ENCODE results near the gene TRAM2.

Gene TRAM2

GRCh38 chr6:52474173-52474572 is 102.7 kb downstream of the TRAM2 start:
- no peak for TF ChIP-seq CREB1 (IDR thresholded peaks at IDR 0.05; ENCODE audit: low read depth)
- TF ChIP-seq TCF12 (IDR thresholded peaks at IDR 0.05; ENCODE audit: low read depth), result no peak
- no peak for TF ChIP-seq FOXM1 (IDR thresholded peaks at IDR 0.05; ENCODE audit: borderline replicate concordance, low read depth)

GRCh38 chr6:52457096-52457495 is 119.8 kb downstream of the TRAM2 start:
- TF ChIP-seq TCF12 (IDR thresholded peaks at IDR 0.05; ENCODE audit: low read depth) (no peak), CEBPB (IDR thresholded peaks at IDR 0.05) (no peak), FOXM1 (IDR thresholded peaks at IDR 0.05; ENCODE audit: borderline replicate concordance, low read depth) (no peak), TAF1 (IDR thresholded peaks at IDR 0.05; ENCODE audit: low read depth) (no peak), TEAD4 (IDR thresholded peaks at IDR 0.05) (no peak), RAD21 (IDR thresholded peaks at IDR 0.05; ENCODE audit: low read depth) (no peak), MAX (IDR thresholded peaks at IDR 0.05) (no peak), EGR1 (IDR thresholded peaks at IDR 0.05) (no peak), REST (IDR thresholded peaks at IDR 0.05; ENCODE audit: low read depth) (no peak), USF1 (IDR thresholded peaks at IDR 0.05) (no peak), EP300 (IDR thresholded peaks at IDR 0.05; ENCODE audit: borderline replicate concordance) (no peak), ZBTB7A (IDR thresholded peaks at IDR 0.05; ENCODE audit: low read depth) (no peak), YY1 (IDR thresholded peaks at IDR 0.05; ENCODE audit: low read depth) (no peak), CREB1 (IDR thresholded peaks at IDR 0.05; ENCODE audit: low read depth) (no peak), NFIC (IDR thresholded peaks at IDR 0.05) (no peak)

- peak; percentile 45; the same call in 1 of the 2 replicates for TF ChIP-seq EP300 (IDR thresholded peaks at IDR 0.05; ENCODE audit: borderline replicate concordance)
- TF ChIP-seq REST (IDR thresholded peaks at IDR 0.05; ENCODE audit: low read depth), result no peak
These were observed 122.3 kb downstream of the TRAM2 start for GRCh38 chr6:52454556-52454955.

Data from Ishikawa (cell line).